GM21515 (cell line): ENCODE measurements around the gene PRKAA1.
"Not testable (repeated sequence)": the region's sequence is repeated elsewhere in the genome, so short reads cannot be mapped to it uniquely, and the experiment has no call there.

Experiments used
- ATAC-seq: cut with Tn5 transposase; IDR thresholded peaks from one replicate; pipeline ENCODE4 v1.9.1; 2021; ENCODE audit not compliant: unreplicated experiment

Gene PRKAA1

DNA sequence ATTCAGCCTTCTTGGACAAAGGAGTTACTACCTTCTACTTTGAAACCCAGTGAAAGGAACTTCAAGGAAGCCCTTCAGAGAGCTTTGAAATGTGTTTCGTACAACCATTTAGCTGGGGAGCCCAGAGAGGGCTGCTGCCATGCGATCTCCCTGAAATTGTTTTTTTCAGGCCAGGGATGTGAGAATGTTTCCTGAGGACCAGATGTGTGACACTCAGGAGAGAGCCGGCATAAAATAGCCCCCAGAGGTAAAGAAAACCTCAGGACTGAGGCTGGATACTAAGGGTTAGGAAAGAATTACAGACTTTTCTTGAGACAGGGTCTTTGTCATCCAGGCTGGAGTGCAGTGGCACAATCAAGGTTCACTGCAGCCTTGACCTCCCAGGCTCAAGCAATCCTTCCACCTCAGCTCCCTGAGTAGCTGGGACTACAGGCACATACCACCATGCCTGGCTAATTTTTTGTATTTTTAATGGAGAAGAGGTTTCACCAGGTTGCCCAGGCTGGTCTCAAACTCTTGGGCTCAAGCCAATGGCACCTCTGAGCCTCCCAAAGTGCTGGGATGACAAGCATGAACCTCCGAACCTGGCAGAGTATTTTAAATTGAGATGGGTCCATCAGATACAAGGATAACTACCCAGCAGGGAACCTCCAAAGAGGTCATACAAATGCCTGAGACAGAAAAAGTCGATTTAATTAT is 28.5 kb upstream of the PRKAA1 start:
- no peak for ATAC-seq

DNA sequence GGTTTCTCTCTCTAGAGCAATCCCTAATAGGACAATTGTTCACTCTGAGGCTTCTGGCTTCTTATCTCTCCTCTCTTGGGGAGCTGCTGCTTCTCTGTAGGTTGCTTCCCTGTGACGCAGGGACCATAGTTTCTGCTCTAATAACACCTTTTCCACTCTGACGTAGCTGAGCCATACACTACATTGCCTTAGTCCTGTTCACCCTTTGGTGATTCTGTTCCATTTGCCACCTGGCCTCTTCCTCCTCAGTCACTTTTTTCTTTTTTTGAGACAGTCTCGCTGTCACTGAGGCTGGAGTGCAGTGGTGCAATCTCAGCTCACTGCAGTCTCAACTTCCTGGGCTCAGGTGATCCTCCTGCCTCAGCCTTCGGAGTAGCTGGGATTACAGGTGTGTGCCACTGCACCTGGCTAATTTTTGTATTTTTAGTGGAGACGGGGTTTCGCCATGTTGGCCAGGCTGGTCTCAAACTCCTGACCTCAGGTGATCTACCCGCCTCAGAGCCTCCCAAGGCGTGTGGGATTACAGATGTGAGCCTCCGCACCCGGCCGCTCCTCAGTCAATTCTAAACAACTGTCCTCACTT is 27.4 kb upstream of the PRKAA1 start:
- ATAC-seq: not testable (repeated sequence)

DNA sequence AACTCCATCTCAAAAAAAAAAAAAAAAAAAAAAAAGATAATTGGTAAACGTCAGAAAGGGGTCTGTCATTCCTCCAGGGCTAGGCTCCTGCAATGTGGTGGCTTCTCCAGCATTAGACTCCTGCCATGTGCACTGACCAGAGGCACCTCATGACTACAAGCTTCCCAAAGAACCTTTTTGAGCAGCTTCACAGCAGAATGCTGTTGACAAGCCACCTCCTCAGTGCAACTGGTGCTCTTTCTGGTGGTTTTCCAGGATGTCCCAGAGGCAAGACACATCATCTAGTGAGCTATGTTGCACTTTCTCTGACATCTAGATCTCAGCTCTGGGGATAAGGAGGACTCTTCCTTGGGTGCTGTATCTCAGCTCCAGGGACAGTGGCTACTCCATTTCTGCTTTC is 25.3 kb upstream of the PRKAA1 start:
- no peak for ATAC-seq

DNA sequence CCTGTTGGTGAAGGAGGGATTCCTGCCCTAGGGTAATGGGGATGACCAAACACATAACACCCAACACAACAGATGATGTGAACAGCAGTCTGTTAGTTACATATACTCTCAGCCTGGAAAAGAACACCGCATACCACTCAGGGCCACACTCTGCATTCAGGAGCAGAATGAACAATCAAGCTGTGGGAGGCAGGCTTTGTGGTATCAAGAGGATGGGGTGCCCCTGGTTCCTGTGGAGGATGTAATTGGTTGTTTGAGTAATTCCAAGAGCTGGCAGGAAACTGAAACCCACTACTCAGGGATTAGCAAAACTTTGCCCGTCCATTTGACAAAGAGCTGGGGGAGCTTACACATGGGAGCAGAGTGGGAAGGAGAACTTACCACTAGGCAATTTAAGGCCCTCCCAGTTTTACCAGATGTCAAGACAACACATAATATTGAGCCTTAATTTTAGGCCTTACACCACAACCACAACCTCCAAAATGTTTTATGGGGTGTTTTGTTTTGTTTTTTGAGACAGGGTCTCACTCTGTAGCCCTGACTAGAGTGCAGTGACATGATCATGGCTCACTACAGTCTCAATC is 15.6 kb upstream of the PRKAA1 start:
- no peak for ATAC-seq

DNA sequence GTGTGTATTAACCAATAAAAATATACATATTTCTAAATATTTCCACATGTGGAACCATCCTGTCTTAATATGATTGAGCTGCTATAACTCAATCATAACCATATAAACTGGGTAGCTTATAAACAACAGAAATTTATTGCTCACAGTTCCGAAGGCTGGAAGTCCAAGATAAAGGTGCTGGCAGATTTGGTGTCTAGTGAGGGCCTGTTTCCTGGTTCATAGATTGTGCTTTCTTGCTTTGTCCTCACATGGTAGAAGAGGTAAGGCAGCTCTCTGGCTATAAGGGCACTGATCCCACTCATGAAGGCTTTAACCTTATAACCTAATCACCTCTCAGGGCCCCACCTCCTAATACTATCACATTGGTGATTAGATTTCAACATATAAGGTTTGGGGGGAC is 14.0 kb upstream of the PRKAA1 start:
- ATAC-seq: no peak

DNA sequence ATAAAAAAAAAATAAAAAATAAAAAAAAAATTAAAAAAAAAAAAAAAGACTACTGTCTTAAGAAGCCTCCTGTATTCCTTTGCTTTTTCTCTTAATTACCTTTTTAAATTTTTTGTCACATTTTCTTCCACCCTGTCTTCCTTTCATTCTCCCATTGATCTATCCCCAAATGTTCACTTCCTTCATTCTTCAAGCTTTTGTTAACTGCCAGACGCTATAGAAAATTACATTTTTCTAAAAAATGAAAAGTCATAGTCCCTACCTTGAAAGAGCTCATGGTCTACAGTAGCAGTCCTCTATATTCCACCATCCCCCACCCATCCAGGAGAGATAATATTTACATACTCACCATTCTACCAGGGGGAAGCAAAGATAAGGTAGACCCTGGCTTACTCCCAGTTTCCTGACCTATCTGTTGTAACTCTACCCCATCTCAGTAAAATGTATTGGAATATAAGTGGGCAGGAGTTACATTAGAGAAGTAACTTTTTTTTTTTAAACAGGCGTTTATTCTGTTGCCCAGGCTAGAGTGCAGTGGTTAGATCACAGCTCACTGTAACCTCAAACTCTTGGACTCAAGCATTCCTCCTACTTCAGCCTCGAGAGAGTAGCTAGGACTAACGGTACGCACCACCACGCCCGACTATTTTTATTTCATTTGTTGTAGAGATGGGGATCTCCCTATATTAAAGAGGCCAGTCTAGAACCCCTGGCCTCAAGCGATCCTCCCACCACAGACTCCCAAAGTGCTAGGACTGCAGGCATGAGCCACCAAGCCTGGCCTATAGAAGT is 3.8 kb upstream of the PRKAA1 start:
- no peak for ATAC-seq

DNA sequence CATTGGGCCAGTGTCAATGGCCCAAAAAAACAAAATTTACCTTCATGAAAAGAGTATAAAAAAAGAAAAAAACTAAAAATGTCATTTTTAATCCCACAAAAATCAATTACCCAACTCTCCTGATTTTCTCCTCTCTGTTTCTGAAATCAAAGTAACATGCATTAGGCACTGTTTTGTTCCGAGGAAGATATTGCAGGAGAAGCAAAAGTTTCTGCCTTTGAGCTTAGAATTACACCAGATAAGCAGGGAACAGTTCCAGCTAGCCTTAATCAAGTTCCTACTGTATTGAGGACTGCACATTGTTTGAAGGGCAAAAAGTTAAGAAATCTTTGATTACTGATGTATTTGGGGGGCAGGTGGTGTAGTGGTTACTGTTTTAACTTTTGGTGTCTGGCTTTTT is 1.1 kb upstream of the PRKAA1 start:
- no peak for ATAC-seq

DNA sequence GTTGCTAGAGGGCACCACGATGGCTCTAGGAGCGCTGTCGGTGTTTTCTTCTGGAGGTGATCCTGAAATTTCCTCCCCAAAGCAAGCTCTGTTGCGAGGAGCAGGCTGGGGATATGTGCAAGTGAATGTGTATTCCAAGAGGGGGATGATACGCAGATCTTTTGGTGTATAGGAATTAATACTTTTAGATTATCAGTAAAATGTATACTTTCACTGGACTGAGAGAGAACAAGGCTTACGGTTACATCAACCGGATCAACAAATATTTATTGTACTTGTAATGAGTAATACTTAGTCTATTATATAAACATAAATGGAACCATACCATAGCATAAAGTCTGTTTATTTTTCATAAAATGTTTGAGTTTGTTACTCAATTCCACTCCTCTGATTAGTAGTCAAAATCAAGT is 632 bp upstream of the PRKAA1 start:
- ATAC-seq: no peak

DNA sequence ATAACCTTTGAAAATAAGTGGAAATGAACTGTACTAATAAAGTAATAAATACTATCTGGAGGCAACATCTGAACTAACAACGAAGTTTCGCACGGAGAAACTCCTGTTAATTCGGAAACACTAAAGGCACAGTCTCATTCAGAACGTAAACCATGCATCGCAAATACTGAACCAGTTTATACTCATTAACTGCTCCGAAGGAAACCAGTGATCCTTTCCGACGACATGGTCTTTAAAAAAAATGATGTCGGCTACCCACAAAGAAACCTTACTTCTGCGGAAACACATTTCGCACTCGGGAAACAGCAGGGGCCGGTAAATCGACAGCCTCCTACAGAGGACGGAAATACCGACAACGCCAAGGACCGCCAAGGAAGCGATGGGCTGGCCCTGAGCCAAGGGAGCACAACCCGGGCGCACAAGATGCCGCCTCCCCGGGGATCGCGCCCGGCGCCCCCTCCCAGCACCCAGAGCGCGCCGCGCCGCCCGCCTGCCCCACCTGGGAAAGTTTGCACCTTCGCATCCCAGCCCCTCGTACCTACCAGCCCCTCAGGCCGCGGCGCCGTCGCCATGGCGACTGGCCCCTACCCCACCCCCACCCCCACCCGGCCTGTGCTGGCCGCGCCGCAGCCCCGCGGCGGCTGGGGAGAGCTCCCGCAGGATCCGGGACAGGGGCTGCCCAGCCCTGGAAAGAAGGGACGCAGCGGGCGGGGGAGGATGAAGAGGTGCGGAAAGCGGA is 732 bp downstream of the PRKAA1 start:
- peak; percentile 42 for ATAC-seq

DNA sequence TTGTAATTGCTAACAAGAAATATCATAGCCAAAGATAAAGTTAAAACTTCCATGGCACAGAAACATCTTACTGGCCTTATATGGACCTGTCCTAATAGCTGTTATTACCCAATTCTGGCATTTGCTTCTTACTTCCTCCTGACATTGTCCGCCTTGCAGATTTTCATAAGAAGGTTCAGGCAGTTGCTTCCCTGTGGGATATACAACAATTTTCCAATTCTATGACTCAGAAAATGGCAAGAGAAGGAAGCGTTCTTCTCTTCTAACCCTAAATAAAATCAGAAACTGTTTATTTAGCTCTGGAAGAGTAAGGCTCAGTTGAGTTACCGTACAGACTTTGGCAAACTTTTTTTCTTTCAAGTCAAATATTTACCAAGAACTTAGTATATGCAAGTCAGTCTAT is 1.7 kb downstream of the PRKAA1 start:
- no peak for ATAC-seq

DNA sequence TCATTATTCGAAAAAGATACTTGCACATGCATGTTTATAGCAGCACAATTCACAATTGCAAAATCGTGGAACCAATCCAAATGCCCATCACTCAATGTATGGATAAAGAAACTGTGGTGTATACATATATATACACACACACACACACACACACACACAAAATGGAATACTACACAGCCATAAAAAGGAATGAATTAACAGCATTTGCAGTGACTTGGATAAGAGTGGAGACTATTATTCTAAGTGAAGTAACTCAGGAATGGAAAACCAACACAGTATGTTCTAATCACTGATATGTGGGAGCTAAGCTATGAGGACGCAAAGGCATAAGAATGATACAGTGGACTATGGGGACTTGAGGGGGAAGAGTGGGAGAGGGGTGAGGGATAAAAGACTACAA is 3.3 kb downstream of the PRKAA1 start:
- not testable (repeated sequence) for ATAC-seq

DNA sequence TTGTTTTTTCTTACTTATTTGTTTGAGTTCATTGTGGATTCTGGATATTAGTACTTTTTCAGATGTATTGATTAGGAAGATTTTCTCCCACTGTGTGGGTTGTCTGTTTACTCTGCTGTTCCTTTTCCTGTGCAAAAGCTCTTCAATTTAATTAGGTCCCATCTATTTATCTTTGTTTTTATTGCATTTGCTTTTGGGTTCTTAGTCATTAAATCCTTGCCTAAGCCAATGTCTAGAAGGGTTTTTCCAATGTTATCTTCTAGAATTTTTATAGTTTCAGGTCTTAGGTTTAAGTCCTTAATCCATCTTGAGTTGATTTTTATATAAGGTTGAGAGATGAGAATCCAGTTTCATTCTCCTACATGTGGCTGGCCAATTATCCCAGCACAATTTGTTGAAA is 3.8 kb downstream of the PRKAA1 start:
- not testable (repeated sequence) for ATAC-seq

DNA sequence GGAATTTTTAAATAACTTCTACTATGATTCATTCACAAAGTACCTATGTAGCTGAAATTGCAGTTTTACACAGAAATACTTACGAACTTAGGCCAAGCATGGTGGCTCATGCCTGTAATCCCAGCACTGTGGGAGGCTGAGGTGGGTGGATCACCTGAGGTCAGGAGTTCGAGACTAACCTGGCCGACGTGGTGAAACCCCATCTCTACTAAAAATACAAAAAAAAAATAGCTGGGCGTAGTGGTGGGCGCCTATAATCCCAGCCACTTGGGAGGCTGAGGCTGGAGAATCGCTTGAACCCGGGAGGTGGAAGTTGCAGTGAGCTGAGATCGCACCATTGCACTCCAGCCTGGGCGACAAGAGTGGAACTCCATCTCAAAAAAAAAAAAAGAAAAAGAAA is 5.5 kb downstream of the PRKAA1 start:
- ATAC-seq: not testable (repeated sequence)

DNA sequence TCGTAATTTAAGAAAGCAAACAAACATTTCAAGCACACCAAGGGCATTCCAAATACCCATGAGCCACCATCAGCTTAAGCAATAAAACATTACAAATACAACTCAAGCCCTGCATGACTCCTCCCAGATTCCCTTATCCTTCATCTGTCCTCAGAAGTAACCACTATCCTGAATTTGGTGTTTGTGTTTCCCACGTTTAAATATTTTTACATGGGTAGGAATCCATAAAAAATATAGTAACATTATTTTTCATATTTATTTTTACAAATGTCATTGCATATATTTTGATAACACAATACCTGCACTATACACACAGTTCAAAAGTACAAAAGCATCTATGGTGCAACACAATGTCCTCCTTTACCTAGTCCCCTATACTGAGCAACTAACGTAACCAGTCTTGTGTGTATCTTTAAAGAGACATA is 6.4 kb downstream of the PRKAA1 start:
- no peak for ATAC-seq

DNA sequence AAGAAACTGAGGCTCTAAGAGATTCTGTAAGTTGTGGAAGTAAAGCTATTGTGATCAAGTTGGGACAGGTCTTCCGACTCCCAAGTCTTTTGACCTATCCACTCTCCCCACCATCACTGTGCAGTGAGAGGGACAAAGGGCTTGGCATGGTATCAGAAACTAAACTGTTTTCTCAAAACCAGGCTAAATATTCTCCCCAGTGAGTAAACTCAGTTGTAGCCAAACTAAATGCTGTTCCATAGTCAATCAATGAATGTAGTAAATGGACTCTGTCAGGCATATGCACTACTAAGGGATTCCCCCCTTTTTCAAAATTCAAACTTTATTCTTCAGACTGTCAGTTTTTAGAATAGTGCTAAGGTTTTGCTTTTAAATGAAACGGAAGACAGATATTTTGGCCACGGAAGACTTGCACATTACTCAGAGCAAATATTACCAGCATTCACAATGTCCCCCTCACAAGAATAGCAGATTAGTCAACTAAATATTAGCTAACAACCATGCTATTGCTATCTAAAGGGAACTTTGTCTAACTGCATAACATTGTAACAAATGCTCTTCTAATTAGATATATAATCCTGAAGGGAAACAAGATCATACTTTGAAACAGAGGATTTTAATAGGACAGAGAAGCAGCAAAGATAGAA is 7.1 kb downstream of the PRKAA1 start:
- no peak for ATAC-seq

DNA sequence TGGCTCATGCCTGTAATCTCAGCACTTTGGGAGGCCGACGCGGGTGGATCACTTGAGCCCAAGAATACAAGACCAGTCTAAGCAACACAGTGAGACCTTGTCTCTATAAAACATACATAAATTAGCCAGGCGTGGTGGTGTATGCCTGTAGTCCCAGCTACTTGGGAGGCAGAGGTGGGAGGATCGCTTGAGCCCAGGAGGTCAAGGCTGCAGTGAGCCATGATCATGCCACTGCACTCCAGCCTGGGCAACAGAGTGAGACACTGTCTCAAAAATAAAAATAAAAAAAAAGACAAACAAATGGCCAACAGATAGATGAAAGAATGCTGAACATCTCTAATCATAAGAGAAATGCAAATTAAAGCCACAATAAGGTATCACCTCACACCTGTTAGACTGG is 9.2 kb downstream of the PRKAA1 start:
- ATAC-seq: not testable (repeated sequence)

DNA sequence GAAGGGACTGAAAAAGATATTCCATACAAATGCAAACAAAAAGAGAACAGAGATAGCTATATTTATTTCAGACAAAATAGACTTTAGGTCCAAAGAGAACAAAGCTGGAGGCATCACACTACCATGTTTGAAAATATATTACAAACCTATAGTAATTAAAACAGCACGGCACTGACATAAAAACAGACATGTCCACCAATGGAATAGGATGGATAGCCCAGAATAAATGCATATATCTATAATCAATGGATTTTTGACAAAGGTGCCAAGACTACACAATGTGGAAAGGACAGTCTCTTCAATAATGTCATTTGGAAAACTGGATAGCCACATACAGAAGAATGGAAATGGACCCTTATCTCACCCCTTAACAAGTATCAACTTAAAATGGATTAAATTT is 10.2 kb downstream of the PRKAA1 start:
- ATAC-seq: no peak

DNA sequence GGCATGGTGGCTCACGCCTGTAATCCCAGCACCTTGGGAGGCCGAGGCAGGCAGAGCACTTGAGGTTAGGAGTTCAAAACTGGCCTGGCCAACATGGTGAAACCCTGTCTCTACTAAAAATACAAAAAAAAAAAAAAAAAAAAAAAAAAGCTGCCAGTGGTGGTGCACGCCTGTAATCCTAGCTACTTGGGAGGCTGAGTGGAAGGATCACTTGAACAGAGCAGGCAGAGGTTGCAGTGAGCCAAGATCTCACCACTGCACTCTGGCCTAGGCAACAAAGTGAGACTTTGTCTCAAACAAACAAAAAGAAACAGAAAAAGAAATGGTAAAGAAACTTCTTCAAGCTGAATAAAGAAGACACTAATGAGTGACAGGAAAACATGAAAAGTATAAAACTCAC is 11.5 kb downstream of the PRKAA1 start:
- not testable (repeated sequence) for ATAC-seq

DNA sequence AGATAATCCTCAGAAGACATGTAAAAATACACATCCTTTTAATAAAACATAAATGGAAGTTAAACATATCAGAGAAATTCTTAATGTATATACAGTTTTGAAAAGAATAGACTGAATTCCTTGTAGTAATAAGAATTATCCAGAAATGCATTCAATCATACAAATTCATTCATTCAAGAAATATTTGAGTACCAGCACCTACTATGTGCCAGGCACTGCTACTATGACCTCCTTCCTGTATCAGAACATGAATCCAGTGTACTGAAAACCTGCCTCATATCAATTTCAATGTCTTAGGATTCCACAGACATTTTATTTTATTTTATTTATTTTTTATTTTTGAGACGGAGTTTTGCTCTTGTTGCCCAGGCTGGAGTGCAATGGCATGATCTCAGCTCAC is 13.3 kb downstream of the PRKAA1 start:
- ATAC-seq: no peak

DNA sequence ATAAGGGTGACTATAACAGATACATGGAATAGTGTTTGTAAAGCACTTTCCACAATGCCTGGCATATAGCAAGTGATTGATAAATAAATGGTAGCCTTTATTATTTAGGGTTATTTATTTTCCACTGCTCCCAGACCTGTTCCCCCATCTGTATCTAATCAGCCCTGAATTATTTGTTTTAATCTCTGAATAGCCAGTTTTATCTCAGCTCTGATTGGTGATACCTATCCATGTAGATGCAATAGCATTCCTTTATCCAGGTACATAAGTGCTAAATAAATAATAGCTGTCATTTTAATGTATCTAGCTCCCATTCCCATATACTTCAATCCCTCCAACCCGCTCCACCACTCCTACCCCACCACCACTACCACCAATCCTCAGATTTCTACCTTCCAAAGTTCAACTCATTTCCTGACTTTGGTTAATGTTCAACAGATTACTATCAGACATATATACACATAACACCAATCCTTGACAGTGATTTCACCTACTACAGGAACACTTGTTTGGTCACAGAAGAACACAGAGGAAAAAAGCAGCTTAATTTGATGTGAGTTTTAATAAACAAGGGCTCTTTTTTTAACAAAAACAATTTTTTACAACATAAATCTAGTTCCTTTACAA is 14.0 kb downstream of the PRKAA1 start:
- no peak for ATAC-seq
